Measurements from ENCODE around the gene GALNT2. TPM values are rescaled to one million over a fixed set of nuclear protein-coding genes. Genes with fewer than 3 reads are reported as not detected.

GALNT2 gene
- total RNA-seq, 1 experiment from 2014 or later: 114 TPM

GRCh38 chr1:230226007-230226800, 159.2 kb downstream of the GALNT2 start:
- DNase-seq (ENCODE audit: unreplicated experiment): no peak
- ChIA-PET CTCF (interaction anchor here (0.5 to 3.2 kb wide), 4 partner anchors 11 to 855 kb away, joined by 3 to 10 read pairs (median 4); no protein-coding TSS in a partner anchor), POLR2A (interaction anchor here (0.5 to 0.7 kb wide), 4 partner anchors 12 to 387 kb away, joined by 3 to 4 read pairs (median 3); no protein-coding TSS in a partner anchor)
- intact Hi-C loops (cut with micrococcal nuclease): no loop called here
- no peak overlapping the region for H3K4me3 Mint-ChIP-seq (ENCODE audit: unreplicated experiment)
- H3K36me3 Mint-ChIP-seq (ENCODE audit: insufficient read depth, unreplicated experiment): peaks cover 7% of the 10 kb centered on the region
- H3K9me3 Mint-ChIP-seq (ENCODE audit: unreplicated experiment): no peaks in the 10 kb centered on the region
- BruUV-seq (replicated peaks): no TSS peak
- H3K4me1 Mint-ChIP-seq (ENCODE audit: insufficient read depth, unreplicated experiment): no peaks in the 10 kb centered on the region
- no peak overlapping the region for H3K27ac Mint-ChIP-seq (ENCODE audit: low read depth, unreplicated experiment)
- no peak for TF ChIP-seq CTCF (IDR thresholded peaks at IDR 0.05; ENCODE audit: unreplicated experiment)
- H3K27me3 Mint-ChIP-seq (ENCODE audit: insufficient read depth, unreplicated experiment): no peaks in the 10 kb centered on the region

- no TSS peak for BruUV-seq (replicated peaks)
- Mint-ChIP-seq H3K27ac (ENCODE audit: low read depth, unreplicated experiment) (no peak overlapping the region), H3K9me3 (ENCODE audit: unreplicated experiment) (no peaks in the 10 kb centered on the region), H3K4me1 (ENCODE audit: insufficient read depth, unreplicated experiment) (no peaks in the 10 kb centered on the region), H3K36me3 (ENCODE audit: insufficient read depth, unreplicated experiment) (peaks cover 7% of the 10 kb centered on the region), H3K27me3 (ENCODE audit: insufficient read depth, unreplicated experiment) (no peaks in the 10 kb centered on the region), H3K4me3 (ENCODE audit: unreplicated experiment) (no peak overlapping the region)
- POLR2A ChIA-PET: interaction anchor here (0.5 to 0.9 kb wide), 5 partner anchors 8 to 388 kb away, joined by 3 read pairs; no protein-coding TSS in a partner anchor
- CTCF ChIA-PET: interaction anchor here (0.6 to 1.1 kb wide), 5 partner anchors 9 to 566 kb away, joined by 3 to 6 read pairs (median 5); no protein-coding TSS in a partner anchor
- TF ChIP-seq CTCF (IDR thresholded peaks at IDR 0.05; ENCODE audit: unreplicated experiment): no peak
- intact Hi-C loops (cut with micrococcal nuclease): no loop called here
- no peak for DNase-seq (ENCODE audit: unreplicated experiment)
Observed at GRCh38 chr1:230226814-230227213, 159.8 kb downstream of the GALNT2 start.

GRCh38 chr1:230228236-230228897, 161.3 kb downstream of the GALNT2 start:
- no peak overlapping the region for H3K4me3 Mint-ChIP-seq (ENCODE audit: unreplicated experiment)
- ChIA-PET CTCF (interaction anchor here (0.7 to 0.8 kb wide), 3 partner anchors 11 to 435 kb away, joined by 3 read pairs; no protein-coding TSS in a partner anchor), POLR2A (no interaction called here)
- H3K27me3 Mint-ChIP-seq (ENCODE audit: insufficient read depth, unreplicated experiment): no peaks in the 10 kb centered on the region
- H3K27ac Mint-ChIP-seq (ENCODE audit: low read depth, unreplicated experiment): no peak overlapping the region
- no peaks in the 10 kb centered on the region for H3K4me1 Mint-ChIP-seq (ENCODE audit: insufficient read depth, unreplicated experiment)
- BruUV-seq (replicated peaks): no TSS peak
- no peak for DNase-seq (ENCODE audit: unreplicated experiment)
- H3K9me3 Mint-ChIP-seq (ENCODE audit: unreplicated experiment): no peaks in the 10 kb centered on the region
- peaks cover 7% of the 10 kb centered on the region for H3K36me3 Mint-ChIP-seq (ENCODE audit: insufficient read depth, unreplicated experiment)
- intact Hi-C loops (cut with micrococcal nuclease): no loop called here
- no peak for TF ChIP-seq CTCF (IDR thresholded peaks at IDR 0.05; ENCODE audit: unreplicated experiment)

- Mint-ChIP-seq H3K36me3 (ENCODE audit: insufficient read depth, unreplicated experiment) (peaks cover 10% of the 10 kb centered on the region), H3K27ac (ENCODE audit: low read depth, unreplicated experiment) (no peak overlapping the region), H3K9me3 (ENCODE audit: unreplicated experiment) (no peaks in the 10 kb centered on the region), H3K27me3 (ENCODE audit: insufficient read depth, unreplicated experiment) (no peaks in the 10 kb centered on the region), H3K4me1 (ENCODE audit: insufficient read depth, unreplicated experiment) (no peaks in the 10 kb centered on the region), H3K4me3 (ENCODE audit: unreplicated experiment) (no peak overlapping the region)
- no TSS peak for BruUV-seq (replicated peaks)
- TF ChIP-seq CTCF (IDR thresholded peaks at IDR 0.05; ENCODE audit: unreplicated experiment): no peak
- DNase-seq (ENCODE audit: unreplicated experiment): no peak
- intact Hi-C loops (cut with micrococcal nuclease): no loop called here
- POLR2A ChIA-PET: no interaction called here
- CTCF ChIA-PET: interaction anchor here (0.6 to 1.0 kb wide), 2 partner anchors 9 to 570 kb away, joined by 3 to 5 read pairs; no protein-coding TSS in a partner anchor
Observed at GRCh38 chr1:230230273-230230672, 163.2 kb downstream of the GALNT2 start.
